ENCODE measurements around the gene CDH13. TPM values are rescaled to one million over a fixed set of nuclear protein-coding genes. Genes with fewer than 3 reads are reported as not detected.

The CDH13 gene
- total RNA-seq, 1 experiment from 2014 or later, result 2.1 TPM

DNA sequence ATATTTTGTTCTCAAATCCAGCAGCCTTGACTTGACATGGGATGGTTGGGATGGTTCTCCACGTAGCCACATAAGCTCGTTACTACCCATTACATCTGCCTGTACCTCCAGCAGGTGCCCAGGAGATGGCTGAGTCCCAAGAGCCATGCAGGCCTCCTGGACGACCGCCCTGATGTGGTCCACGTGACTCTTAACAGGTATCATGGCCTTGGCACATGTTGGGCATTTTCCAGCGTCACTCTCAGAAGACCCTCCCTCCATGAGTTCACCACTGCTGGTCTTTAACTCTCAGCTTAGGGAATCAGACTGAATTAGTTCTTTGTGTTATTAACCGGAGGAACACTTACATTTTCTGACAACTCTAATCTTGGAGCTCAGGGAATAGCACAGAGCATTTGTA is 161.5 kb downstream of the CDH13 start:
- H3K4me1 ChIP-seq (ENCODE audit: insufficient read depth, low read length, poor library complexity, severe bottlenecking), result no peaks in the 10 kb centered on the region
- DNase-seq (ENCODE audit: low spot score), result no peak
- H3K9me3 ChIP-seq (ENCODE audit: low read depth, low read length, poor library complexity, severe bottlenecking), result no peaks in the 10 kb centered on the region
- H3K27me3 ChIP-seq (replicated peaks; ENCODE audit: insufficient read depth, low read depth, low read length, poor library complexity), result no peaks in the 10 kb centered on the region
- TF ChIP-seq, protein P1, sequence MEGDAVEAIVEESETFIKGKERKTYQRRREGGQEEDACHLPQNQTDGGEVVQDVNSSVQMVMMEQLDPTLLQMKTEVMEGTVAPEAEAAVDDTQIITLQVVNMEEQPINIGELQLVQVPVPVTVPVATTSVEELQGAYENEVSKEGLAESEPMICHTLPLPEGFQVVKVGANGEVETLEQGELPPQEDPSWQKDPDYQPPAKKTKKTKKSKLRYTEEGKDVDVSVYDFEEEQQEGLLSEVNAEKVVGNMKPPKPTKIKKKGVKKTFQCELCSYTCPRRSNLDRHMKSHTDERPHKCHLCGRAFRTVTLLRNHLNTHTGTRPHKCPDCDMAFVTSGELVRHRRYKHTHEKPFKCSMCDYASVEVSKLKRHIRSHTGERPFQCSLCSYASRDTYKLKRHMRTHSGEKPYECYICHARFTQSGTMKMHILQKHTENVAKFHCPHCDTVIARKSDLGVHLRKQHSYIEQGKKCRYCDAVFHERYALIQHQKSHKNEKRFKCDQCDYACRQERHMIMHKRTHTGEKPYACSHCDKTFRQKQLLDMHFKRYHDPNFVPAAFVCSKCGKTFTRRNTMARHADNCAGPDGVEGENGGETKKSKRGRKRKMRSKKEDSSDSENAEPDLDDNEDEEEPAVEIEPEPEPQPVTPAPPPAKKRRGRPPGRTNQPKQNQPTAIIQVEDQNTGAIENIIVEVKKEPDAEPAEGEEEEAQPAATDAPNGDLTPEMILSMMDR (conservative IDR thresholded peaks at IDR 0.05; ENCODE audit: low read depth, low read length), result no peak
- no peak for TF ChIP-seq EZH2 (IDR thresholded peaks at IDR 0.05; ENCODE audit: borderline replicate concordance, low read depth, low read length, poor library complexity, severe bottlenecking)
- CTCF ChIA-PET, result no interaction called here
- intact Hi-C loops (cut with micrococcal nuclease; ENCODE audit: unreplicated experiment), result no loop called here
- no peak overlapping the region for H3K27ac ChIP-seq (ENCODE audit: low read depth, low read length, poor library complexity, severe bottlenecking)
- H3K36me3 ChIP-seq (ENCODE audit: insufficient read depth, low read length, poor library complexity, severe bottlenecking), result no peaks in the 10 kb centered on the region
- BruUV-seq (replicated peaks), result no TSS peak
- no peak overlapping the region for H3K4me3 ChIP-seq (ENCODE audit: low read depth, low read length, poor library complexity, severe bottlenecking)
- POLR2A ChIA-PET (ENCODE audit: low non-redundant PET), result no interaction called here

DNA sequence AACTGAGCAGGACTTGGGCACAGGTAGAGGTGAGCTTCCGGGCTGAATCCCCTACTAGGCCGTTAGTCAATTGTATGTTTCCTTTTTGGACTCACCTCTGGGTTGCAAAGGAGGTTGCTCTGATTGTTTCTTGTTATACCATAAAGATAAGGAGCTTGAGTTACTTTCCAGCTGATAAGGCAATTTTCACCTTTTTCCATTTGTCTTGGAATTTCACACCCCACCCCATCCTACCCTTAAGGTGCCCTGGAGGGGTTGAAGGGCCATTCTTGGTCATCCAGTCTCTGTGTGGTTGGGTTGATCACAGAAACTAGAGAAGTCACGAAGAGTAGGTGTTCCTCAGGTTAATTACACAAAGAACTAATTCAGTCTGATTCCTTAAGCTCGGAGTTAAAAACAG is 162.2 kb downstream of the CDH13 start:
- CTCF ChIA-PET, result no interaction called here

GRCh38 chr16:82792693-82793092 is 165.9 kb downstream of the CDH13 start:
- intact Hi-C loops (cut with micrococcal nuclease; ENCODE audit: unreplicated experiment), result no loop called here
- Histone ChIP-seq H3K27me3 (replicated peaks; ENCODE audit: insufficient read depth, low read depth, low read length, poor library complexity) (peaks cover 7% of the 10 kb centered on the region), H3K4me3 (ENCODE audit: low read depth, low read length, poor library complexity, severe bottlenecking) (no peak overlapping the region), H3K27ac (ENCODE audit: low read depth, low read length, poor library complexity, severe bottlenecking) (no peak overlapping the region), H3K4me1 (ENCODE audit: insufficient read depth, low read length, poor library complexity, severe bottlenecking) (no peaks in the 10 kb centered on the region), H3K36me3 (ENCODE audit: insufficient read depth, low read length, poor library complexity, severe bottlenecking) (no peaks in the 10 kb centered on the region), H3K9me3 (ENCODE audit: low read depth, low read length, poor library complexity, severe bottlenecking) (no peaks in the 10 kb centered on the region)
- POLR2A ChIA-PET (ENCODE audit: low non-redundant PET), result no interaction called here
- BruUV-seq (replicated peaks), result no TSS peak
- CTCF ChIA-PET, result no interaction called here
- TF ChIP-seq, protein P1 (conservative IDR thresholded peaks at IDR 0.05; ENCODE audit: low read depth, low read length), result no peak
- TF ChIP-seq EZH2 (IDR thresholded peaks at IDR 0.05; ENCODE audit: borderline replicate concordance, low read depth, low read length, poor library complexity, severe bottlenecking), result no peak
- no peak for DNase-seq (ENCODE audit: low spot score)

More for the DNA sequence above, 162.2 kb downstream of the CDH13 start:
- no peak for DNase-seq (ENCODE audit: low spot score)
- no peak for TF ChIP-seq EZH2 (IDR thresholded peaks at IDR 0.05; ENCODE audit: borderline replicate concordance, low read depth, low read length, poor library complexity, severe bottlenecking)
- TF ChIP-seq, protein P1 (conservative IDR thresholded peaks at IDR 0.05; ENCODE audit: low read depth, low read length), result no peak
- intact Hi-C loops (cut with micrococcal nuclease; ENCODE audit: unreplicated experiment), result no loop called here
- Histone ChIP-seq H3K9me3 (ENCODE audit: low read depth, low read length, poor library complexity, severe bottlenecking) (no peaks in the 10 kb centered on the region), H3K27ac (ENCODE audit: low read depth, low read length, poor library complexity, severe bottlenecking) (no peak overlapping the region), H3K4me1 (ENCODE audit: insufficient read depth, low read length, poor library complexity, severe bottlenecking) (no peaks in the 10 kb centered on the region), H3K27me3 (replicated peaks; ENCODE audit: insufficient read depth, low read depth, low read length, poor library complexity) (peaks cover 3% of the 10 kb centered on the region), H3K4me3 (ENCODE audit: low read depth, low read length, poor library complexity, severe bottlenecking) (no peak overlapping the region), H3K36me3 (ENCODE audit: insufficient read depth, low read length, poor library complexity, severe bottlenecking) (no peaks in the 10 kb centered on the region)
- POLR2A ChIA-PET (ENCODE audit: low non-redundant PET), result no interaction called here
- no TSS peak for BruUV-seq (replicated peaks)

Data from A673 (cell line).